HepG2 (cell line): ENCODE data around the gene HOXD12. TPM values are rescaled to one million over a fixed set of nuclear protein-coding genes. Genes with fewer than 3 reads are reported as not detected.
A peak's percentile ranks its signal among the peaks of the same experiment; 100 is the strongest.

Experiments used
- ATAC-seq: fragments of 200-7000 bp; cut with Tn5 transposase; 3 replicates; pipeline ENCODE4 v1.9.1; 2020; ENCODE audit warnings: mild to moderate bottlenecking, moderate library complexity
- BruUV-seq: library from RNA; stranded (reverse); fragments of 400-500 nt; replicated peaks from 2 replicates; lab custom pipeline; 2021; lab: Mats Ljungman, UMichigan
- CTCF ChIA-PET: fragments of 300-600 bp; formaldehyde crosslinking; extraction: SDS; loops from one replicate; lab custom pipeline; 2021; ENCODE audit warnings: low total read pairs, inconsistent platforms, low intra/inter-chr PET ratio; lab: Yijun Ruan, JAX
- POLR2A ChIA-PET: fragments of 350-600 bp; sonication (Branson Sonifier 250); formaldehyde crosslinking; loops from one replicate; lab custom pipeline; 2020; ENCODE audit warnings: antibody characterized with exemption, inconsistent platforms; lab: Yijun Ruan, JAX
- DNase-seq: peaks from one replicate; pipeline ENCODE4 v3.0.0-alpha.2; 2015; ENCODE audit warnings: low spot score
- FAIRE-seq: peaks from 3 replicates; lab custom pipeline; 2011; peaks lifted over from hg19 to GRCh38; lab: Jason Lieb, UNC
- H2AFZ ChIP-seq: one replicate; pipeline ENCODE4 v1.6.1; 2011; ENCODE audit warnings: low read length, inconsistent platforms
- H3K27ac ChIP-seq: fragments of 300-600 bp; 3 replicates; pipeline ENCODE4 v1.8.0; 2011; ENCODE audit warnings: mixed run types, mild to moderate bottlenecking, mixed read lengths, low read length, inconsistent platforms; ENCODE audit not compliant: insufficient read depth; ENCODE audit errors: extremely low read length
- H3K27me3 ChIP-seq, 2 experiments: fragments of 200-600 bp in 1 of 2; 2 replicates in 1 of 2; 3 replicates in 1 of 2; pipeline versions ENCODE4 v1.6.0 to v1.8.0; 2011; ENCODE audit warnings: low read length in 2 of 2, mild to moderate bottlenecking in 2 of 2, moderate library complexity in 2 of 2, inconsistent platforms in 1 of 2; ENCODE audit not compliant: insufficient read depth in 2 of 2, control insufficient read depth in 1 of 2
- H3K36me3 ChIP-seq, 2 experiments: fragments of 200-600 bp in 1 of 2; replicated peaks in 1 of 2; 2 replicates in 1 of 2; 3 replicates in 1 of 2; pipeline versions ENCODE4 v1.5.1 to v1.8.0; 2011; ENCODE audit warnings: low read length in 2 of 2, inconsistent platforms in 1 of 2; ENCODE audit not compliant: insufficient read depth in 2 of 2, control insufficient read depth in 1 of 2
- H3K4me1 ChIP-seq: 2 replicates; pipeline ENCODE4 v1.5.1; 2012; ENCODE audit warnings: low read length, inconsistent platforms; ENCODE audit not compliant: insufficient read depth
- H3K4me2 ChIP-seq: 2 replicates; pipeline ENCODE4 v1.6.0; 2011; ENCODE audit warnings: low read depth, low read length, inconsistent platforms
- H3K4me3 ChIP-seq, 3 experiments: fragments of 200-600 bp in 1 of 3; sonication (generic), shearing (Covaris generic) in 1 of 3; replicated peaks in 1 of 3; 2 replicates each; pipeline ENCODE4 v1.5.1; 2011 to 2016; ENCODE audit warnings: low read length in 3 of 3, inconsistent platforms in 2 of 3, low read depth in 2 of 3, mild to moderate bottlenecking in 2 of 3, control low read depth in 1 of 3, mixed read lengths in 1 of 3; ENCODE audit not compliant: insufficient read depth in 1 of 3
- H3K79me2 ChIP-seq: one replicate; pipeline ENCODE4 v1.6.1; 2011; ENCODE audit warnings: low read length, inconsistent platforms; ENCODE audit not compliant: insufficient read depth
- H3K9ac ChIP-seq: 2 replicates; pipeline ENCODE4 v1.6.0; 2011; ENCODE audit warnings: mild to moderate bottlenecking, low read depth, low read length, inconsistent platforms; ENCODE audit not compliant: insufficient read depth
- H3K9me3 ChIP-seq: 2 replicates; pipeline ENCODE4 v1.5.1; 2012; ENCODE audit warnings: mild to moderate bottlenecking, low read length
- H4K20me1 ChIP-seq: 2 replicates; pipeline ENCODE4 v1.6.0; 2011; ENCODE audit warnings: inconsistent platforms, mild to moderate bottlenecking, low read length, moderate library complexity; ENCODE audit not compliant: insufficient read depth
- AKAP8 ChIP-seq: sonication (generic); formaldehyde crosslinking; IDR thresholded peaks from 2 replicates; pipeline ENCODE4 v1.5.1; 2020; ENCODE audit warnings: mild to moderate bottlenecking, missing genetic modification reagents
- ARHGAP35 ChIP-seq: sonication (generic); formaldehyde crosslinking; IDR thresholded peaks from 2 replicates; pipeline ENCODE4 v1.9.0; 2022; ENCODE audit warnings: mild to moderate bottlenecking, inconsistent platforms, moderate library complexity, missing genetic modification reagents, borderline replicate concordance
- BHLHE40 ChIP-seq: IDR thresholded peaks from 2 replicates; pipeline ENCODE4 v1.6.1; 2011; ENCODE audit warnings: low read length, improper control_type of control experiment
- E2F1 ChIP-seq: sonication (generic); formaldehyde crosslinking; IDR thresholded peaks from 2 replicates; pipeline ENCODE4 v1.5.0; 2020; ENCODE audit warnings: missing genetic modification reagents
- HNRNPLL ChIP-seq: fragments of 200-400 bp; formaldehyde crosslinking; IDR thresholded peaks from 2 replicates; pipeline ENCODE4 v1.6.1; 2017; ENCODE audit warnings: mild to moderate bottlenecking, low read depth, low read length; ENCODE audit not compliant: poor library complexity, severe bottlenecking
- MTF2 ChIP-seq: sonication (generic); formaldehyde crosslinking; IDR thresholded peaks from 2 replicates; pipeline ENCODE4 v1.5.0; 2020; ENCODE audit warnings: missing genetic modification reagents, borderline replicate concordance
- NFKB2 ChIP-seq: sonication (generic); formaldehyde crosslinking; IDR thresholded peaks from 2 replicates; pipeline ENCODE4 v1.4.0; 2020; ENCODE audit warnings: missing genetic modification reagents, borderline replicate concordance
- RAD21 ChIP-seq: fragments of 450-650 bp; formaldehyde crosslinking; IDR thresholded peaks from 2 replicates; pipeline ENCODE4 v1.5.0; 2020; ENCODE audit warnings: mild to moderate bottlenecking
- STAT6 ChIP-seq: sonication (generic); formaldehyde crosslinking; IDR thresholded peaks from 2 replicates; pipeline ENCODE4 v1.4.0; 2020; ENCODE audit warnings: missing genetic modification reagents, mild to moderate bottlenecking, borderline replicate concordance
- ZBTB42 ChIP-seq: sonication (generic); formaldehyde crosslinking; IDR thresholded peaks from 2 replicates; pipeline ENCODE4 v1.5.0; 2020; ENCODE audit warnings: mild to moderate bottlenecking, missing genetic modification reagents
- ZNF232 ChIP-seq: sonication (generic); formaldehyde crosslinking; IDR thresholded peaks from 2 replicates; pipeline ENCODE4 v1.4.0; 2020; ENCODE audit warnings: missing genetic modification reagents, borderline replicate concordance
- ZNF280B ChIP-seq: sonication (generic); formaldehyde crosslinking; IDR thresholded peaks from 2 replicates; pipeline ENCODE4 v1.5.0; 2020; ENCODE audit warnings: missing genetic modification reagents, mild to moderate bottlenecking, borderline replicate concordance
- ZNF724P ChIP-seq: sonication (generic); formaldehyde crosslinking; IDR thresholded peaks from 2 replicates; pipeline ENCODE4 v1.8.0; 2022; ENCODE audit warnings: missing genetic modification reagents, borderline replicate concordance
- WGBS: methylation state at CpG from one replicate; pipeline ENCODE4 v1.1.6; 2017; ENCODE audit warnings: low lambda C conversion rate; 5-methylcytosine and 5-hydroxymethylcytosine counted together
- in situ Hi-C: cut with HindIII; loops from 2 replicates; pipeline ENCODE4 v1.10.0; 2017; ENCODE audit warnings: low pct_unique_long_range_greater_than_20kb; ENCODE audit not compliant: extremely low pct_ligation_motif_present
- intact Hi-C: fragments of 100-400 bp; cut with micrococcal nuclease; formaldehyde crosslinking; loops from one replicate; pipeline ENCODE4 v1.10.0; 2022; ENCODE audit not compliant: unreplicated experiment
- polyA plus RNA-seq, 8 experiments: library from polyadenylated mRNA; depleted of rRNA in 3 of 8; stranded (reverse) in 7 of 8; unstranded in 1 of 8; fragments of >200 nt; fragmentation: Illumina TruSeq in 4 of 8; extraction: Trizol in 4 of 8; gene quantifications; 2 replicates each; pipeline versions ENCODE4 v1.2.1 to v1.2.3, GENCODE V29; 2011 to 2016; ENCODE audit warnings: low read depth in 4 of 8, missing spikeins in 1 of 8, mixed read lengths in 1 of 8; ENCODE audit not compliant: insufficient read depth in 1 of 8
- total RNA-seq, 5 experiments: library from RNA; depleted of rRNA; stranded (reverse); fragments of >200 nt; fragmentation: Illumina TruSeq; extraction: Trizol; gene quantifications; 2 replicates each; pipeline ENCODE4 v1.2.3, GENCODE V29; 2016; ENCODE audit warnings: low read depth in 1 of 5

Gene HOXD12
- total and polyA plus RNA-seq, 2 of the 13 experiments (the other 11 are each of a cell fraction or from before 2014, with no cell fraction given), result not detected

GRCh38 chr2:176093145-176093897 lies 6.3 kb upstream of the HOXD12 start:
- no TSS peak for BruUV-seq
- no peak for ATAC-seq
- POLR2A ChIA-PET, result no interaction called here

More at GRCh38 chr2:176093145-176093897, 6.3 kb upstream of the HOXD12 start:
- Histone ChIP-seq H2AFZ (no peak overlapping the region), H3K27me3 (peaks cover 22 to 92% of the 10 kb centered on the region in 2 experiments), H3K4me3 (peak overlapping the region in 1 of 3 experiments; percentile 34; a peak in 1 of 6 replicates), H3K79me2 (no peaks in the 10 kb centered on the region), H3K4me2 (no peak overlapping the region; the same call in 1 of the 2 replicates), H4K20me1 (no peaks in the 10 kb centered on the region), H3K27ac (no peak overlapping the region), H3K4me1 (peaks cover 21% of the 10 kb centered on the region), H3K9me3 (no peaks in the 10 kb centered on the region), H3K9ac (no peak overlapping the region), H3K36me3 (no peaks in the 10 kb centered on the region)
- WGBS, result 28% methylated on average over 46 of the region's 53 CpGs
- no peak for TF ChIP-seq STAT6 (CRISPR knock-in tag)
- TF ChIP-seq HNRNPLL, result peak; percentile 63
- no peak for TF ChIP-seq RAD21 (CRISPR knock-in tag)
- TF ChIP-seq AKAP8 (CRISPR knock-in tag), result no peak
- TF ChIP-seq NFKB2 (CRISPR knock-in tag), result no peak
- TF ChIP-seq E2F1, result no peak
- 0 out of 2 replicates have a peak, but pooled peaks have one; percentile 22 for TF ChIP-seq BHLHE40
- 0 out of 2 replicates have a peak, but pooled peaks have one; percentile 19 for TF ChIP-seq MTF2 (CRISPR knock-in tag)
- no peak for TF ChIP-seq ZNF724P (CRISPR knock-in tag)
- no peak for TF ChIP-seq ZBTB42 (CRISPR knock-in tag)
- TF ChIP-seq ARHGAP35 (CRISPR knock-in tag), result no peak
- TF ChIP-seq ZNF232, result no peak
- 0 out of 2 replicates have a peak, but pooled peaks have one; percentile 25 for TF ChIP-seq ZNF280B (CRISPR knock-in tag)
- in situ Hi-C loops (no loop called here), intact Hi-C loops (no loop called here)
- no peak for FAIRE-seq
- CTCF ChIA-PET, result no interaction called here
- DNase-seq, result no peak
